HepG2 (cell line): ENCODE results near the gene NAV3. TPM values are rescaled to one million over a fixed set of nuclear protein-coding genes. Genes with fewer than 3 reads are reported as not detected.

Experiments
- ATAC-seq: fragments of 200-7000 bp; cut with Tn5 transposase; 3 replicates; pipeline ENCODE4 v1.9.1; 2020; ENCODE audit warnings: mild to moderate bottlenecking, moderate library complexity
- BruUV-seq: library from RNA; stranded (reverse); fragments of 400-500 nt; replicated peaks from 2 replicates; lab custom pipeline; 2021; lab: Mats Ljungman, UMichigan
- CTCF ChIA-PET: fragments of 300-600 bp; formaldehyde crosslinking; extraction: SDS; loops from one replicate; lab custom pipeline; 2021; ENCODE audit warnings: low total read pairs, inconsistent platforms, low intra/inter-chr PET ratio; lab: Yijun Ruan, JAX
- POLR2A ChIA-PET: fragments of 350-600 bp; sonication (Branson Sonifier 250); formaldehyde crosslinking; loops from one replicate; lab custom pipeline; 2020; ENCODE audit warnings: antibody characterized with exemption, inconsistent platforms; lab: Yijun Ruan, JAX
- DNase-seq: peaks from one replicate; pipeline ENCODE4 v3.0.0-alpha.2; 2015; ENCODE audit warnings: low spot score
- FAIRE-seq: peaks from 3 replicates; lab custom pipeline; 2011; peaks lifted over from hg19 to GRCh38; lab: Jason Lieb, UNC
- H2AFZ ChIP-seq: one replicate; pipeline ENCODE4 v1.6.1; 2011; ENCODE audit warnings: low read length, inconsistent platforms
- H3K27ac ChIP-seq: fragments of 300-600 bp; 3 replicates; pipeline ENCODE4 v1.8.0; 2011; ENCODE audit warnings: mixed run types, mild to moderate bottlenecking, mixed read lengths, low read length, inconsistent platforms; ENCODE audit not compliant: insufficient read depth; ENCODE audit errors: extremely low read length
- H3K27me3 ChIP-seq, 2 experiments: fragments of 200-600 bp in 1 of 2; 2 replicates in 1 of 2; 3 replicates in 1 of 2; pipeline versions ENCODE4 v1.6.0 to v1.8.0; 2011; ENCODE audit warnings: low read length in 2 of 2, mild to moderate bottlenecking in 2 of 2, moderate library complexity in 2 of 2, inconsistent platforms in 1 of 2; ENCODE audit not compliant: insufficient read depth in 2 of 2, control insufficient read depth in 1 of 2
- H3K36me3 ChIP-seq, 2 experiments: fragments of 200-600 bp in 1 of 2; replicated peaks in 1 of 2; 2 replicates in 1 of 2; 3 replicates in 1 of 2; pipeline versions ENCODE4 v1.5.1 to v1.8.0; 2011; ENCODE audit warnings: low read length in 2 of 2, inconsistent platforms in 1 of 2; ENCODE audit not compliant: insufficient read depth in 2 of 2, control insufficient read depth in 1 of 2
- H3K4me1 ChIP-seq: 2 replicates; pipeline ENCODE4 v1.5.1; 2012; ENCODE audit warnings: low read length, inconsistent platforms; ENCODE audit not compliant: insufficient read depth
- H3K4me2 ChIP-seq: 2 replicates; pipeline ENCODE4 v1.6.0; 2011; ENCODE audit warnings: low read depth, low read length, inconsistent platforms
- H3K4me3 ChIP-seq, 3 experiments: fragments of 200-600 bp in 1 of 3; sonication (generic), shearing (Covaris generic) in 1 of 3; replicated peaks in 1 of 3; 2 replicates each; pipeline ENCODE4 v1.5.1; 2011 to 2016; ENCODE audit warnings: low read length in 3 of 3, inconsistent platforms in 2 of 3, low read depth in 2 of 3, mild to moderate bottlenecking in 2 of 3, control low read depth in 1 of 3, mixed read lengths in 1 of 3; ENCODE audit not compliant: insufficient read depth in 1 of 3
- H3K79me2 ChIP-seq: one replicate; pipeline ENCODE4 v1.6.1; 2011; ENCODE audit warnings: low read length, inconsistent platforms; ENCODE audit not compliant: insufficient read depth
- H3K9ac ChIP-seq: 2 replicates; pipeline ENCODE4 v1.6.0; 2011; ENCODE audit warnings: mild to moderate bottlenecking, low read depth, low read length, inconsistent platforms; ENCODE audit not compliant: insufficient read depth
- H3K9me3 ChIP-seq: 2 replicates; pipeline ENCODE4 v1.5.1; 2012; ENCODE audit warnings: mild to moderate bottlenecking, low read length
- H4K20me1 ChIP-seq: 2 replicates; pipeline ENCODE4 v1.6.0; 2011; ENCODE audit warnings: inconsistent platforms, mild to moderate bottlenecking, low read length, moderate library complexity; ENCODE audit not compliant: insufficient read depth
- FOXK1 ChIP-seq: sonication (generic); formaldehyde crosslinking; IDR thresholded peaks from 2 replicates; pipeline ENCODE4 v1.4.0; 2020; ENCODE audit warnings: low read depth, missing genetic modification reagents, borderline replicate concordance
- GABPA ChIP-seq, 2 experiments: IDR thresholded peaks; 2 replicates each; pipeline ENCODE4 v1.6.1; 2011 to 2016; ENCODE audit warnings: low read depth in 2 of 2, low read length in 1 of 2, missing biosample characterization in 1 of 2, missing genetic modification characterization in 1 of 2
- MLX ChIP-seq: IDR thresholded peaks from 2 replicates; pipeline ENCODE4 v1.6.1; 2016
- MXI1 ChIP-seq: IDR thresholded peaks from 3 replicates; pipeline ENCODE4 v1.6.1; 2012; ENCODE audit warnings: low read depth, low read length, inconsistent platforms, borderline replicate concordance
- NFE2L1 ChIP-seq: sonication (generic); formaldehyde crosslinking; IDR thresholded peaks from 2 replicates; pipeline ENCODE4 v1.4.0; 2020; ENCODE audit warnings: missing genetic modification reagents, mild to moderate bottlenecking, borderline replicate concordance
- NFKB2 ChIP-seq: sonication (generic); formaldehyde crosslinking; IDR thresholded peaks from 2 replicates; pipeline ENCODE4 v1.4.0; 2020; ENCODE audit warnings: missing genetic modification reagents, borderline replicate concordance
- PHF20 ChIP-seq: sonication (generic); formaldehyde crosslinking; IDR thresholded peaks from 2 replicates; pipeline ENCODE4 v1.5.0; 2020; ENCODE audit warnings: mild to moderate bottlenecking, missing genetic modification reagents
- TAF1 ChIP-seq: sonication (generic); formaldehyde crosslinking; IDR thresholded peaks from 2 replicates; pipeline ENCODE4 v1.4.0; 2020; ENCODE audit warnings: missing genetic modification reagents
- TRAFD1 ChIP-seq: sonication (generic); formaldehyde crosslinking; IDR thresholded peaks from 2 replicates; pipeline ENCODE4 v1.5.1; 2020; ENCODE audit warnings: missing genetic modification reagents, mild to moderate bottlenecking, borderline replicate concordance
- ZNF18 ChIP-seq: sonication (generic); formaldehyde crosslinking; IDR thresholded peaks from 2 replicates; pipeline ENCODE4 v1.8.0; 2022; ENCODE audit warnings: mild to moderate bottlenecking, missing genetic modification reagents; ENCODE audit not compliant: insufficient replicate concordance
- ZNF260 ChIP-seq: sonication (generic); formaldehyde crosslinking; IDR thresholded peaks from 2 replicates; pipeline ENCODE4 v1.4.0; 2020; ENCODE audit warnings: missing genetic modification reagents, low read depth, mild to moderate bottlenecking, borderline replicate concordance
- ZNF383 ChIP-seq: sonication (generic); formaldehyde crosslinking; IDR thresholded peaks from 2 replicates; pipeline ENCODE4 v1.4.0; 2020; ENCODE audit warnings: missing genetic modification reagents, mild to moderate bottlenecking, borderline replicate concordance
- ZNF451 ChIP-seq: sonication (generic); formaldehyde crosslinking; IDR thresholded peaks from 2 replicates; pipeline ENCODE4 v1.5.0; 2020; ENCODE audit warnings: mild to moderate bottlenecking, missing genetic modification reagents
- ZNF570 ChIP-seq: sonication (generic); formaldehyde crosslinking; IDR thresholded peaks from 2 replicates; pipeline ENCODE4 v1.4.0; 2020; ENCODE audit warnings: mild to moderate bottlenecking, missing genetic modification reagents, borderline replicate concordance
- ZNF746 ChIP-seq: sonication (generic); formaldehyde crosslinking; IDR thresholded peaks from 2 replicates; pipeline ENCODE4 v1.8.0; 2022; ENCODE audit warnings: mild to moderate bottlenecking, missing genetic modification reagents
- ZNF770 ChIP-seq: sonication (generic); formaldehyde crosslinking; IDR thresholded peaks from 2 replicates; pipeline ENCODE4 v1.5.0; 2020; ENCODE audit warnings: mild to moderate bottlenecking, missing genetic modification reagents
- WGBS: methylation state at CpG from one replicate; pipeline ENCODE4 v1.1.6; 2017; ENCODE audit warnings: low lambda C conversion rate; 5-methylcytosine and 5-hydroxymethylcytosine counted together
- in situ Hi-C: cut with HindIII; loops from 2 replicates; pipeline ENCODE4 v1.10.0; 2017; ENCODE audit warnings: low pct_unique_long_range_greater_than_20kb; ENCODE audit not compliant: extremely low pct_ligation_motif_present
- intact Hi-C: fragments of 100-400 bp; cut with micrococcal nuclease; formaldehyde crosslinking; loops from one replicate; pipeline ENCODE4 v1.10.0; 2022; ENCODE audit not compliant: unreplicated experiment
- polyA plus RNA-seq, 8 experiments: library from polyadenylated mRNA; depleted of rRNA in 3 of 8; stranded (reverse) in 7 of 8; unstranded in 1 of 8; fragments of >200 nt; fragmentation: Illumina TruSeq in 4 of 8; extraction: Trizol in 4 of 8; gene quantifications; 2 replicates each; pipeline versions ENCODE4 v1.2.1 to v1.2.3, GENCODE V29; 2011 to 2016; ENCODE audit warnings: low read depth in 4 of 8, missing spikeins in 1 of 8, mixed read lengths in 1 of 8; ENCODE audit not compliant: insufficient read depth in 1 of 8
- total RNA-seq, 5 experiments: library from RNA; depleted of rRNA; stranded (reverse); fragments of >200 nt; fragmentation: Illumina TruSeq; extraction: Trizol; gene quantifications; 2 replicates each; pipeline ENCODE4 v1.2.3, GENCODE V29; 2016; ENCODE audit warnings: low read depth in 1 of 5
- TF ChIP-seq, protein P1 (sequence below): sonication (generic); formaldehyde crosslinking; IDR thresholded peaks from 2 replicates; pipeline ENCODE4 v1.4.0; 2020; ENCODE audit warnings: missing genetic modification reagents

The NAV3 gene
- total and polyA plus RNA-seq, 2 of the 13 experiments (the other 11 are each of a cell fraction or from before 2014, with no cell fraction given) = 0.01 to 0.18 TPM

- TF ChIP-seq PHF20 (CRISPR knock-in tag) (no peak), NFE2L1 (CRISPR knock-in tag) (no peak), GABPA (IDR thresholded peaks at IDR 0.05; ENCODE audit: low read depth, low read length) (no peak), GABPA (CRISPR knock-in tag; IDR thresholded peaks at IDR 0.05; ENCODE audit: low read depth) (no peak), ZNF451 (CRISPR knock-in tag) (no peak), MLX (no peak), TRAFD1 (CRISPR knock-in tag) (no peak)
These were observed 287.3 kb downstream of the NAV3 start (continued) for GRCh38 chr12:78118036-78118435.

GRCh38 chr12:78118486-78118885 is 287.8 kb downstream of the NAV3 start:
- no TSS peak for BruUV-seq
- Histone ChIP-seq H3K4me2 (no peak overlapping the region), H2AFZ (no peak overlapping the region), H3K27ac (no peak overlapping the region), H3K4me3 (no peak overlapping the region), H3K27me3 (no peaks in the 10 kb centered on the region), H3K36me3 (no peaks in the 10 kb centered on the region), H3K9ac (no peak overlapping the region), H3K79me2 (no peaks in the 10 kb centered on the region), H4K20me1 (no peaks in the 10 kb centered on the region), H3K4me1 (no peaks in the 10 kb centered on the region), H3K9me3 (peaks cover 11% of the 10 kb centered on the region)
- FAIRE-seq (no peak), ATAC-seq (no peak), DNase-seq (no peak)
- POLR2A ChIA-PET = no interaction called here
- CTCF ChIA-PET = no interaction called here
- in situ Hi-C loops = no loop called here
- intact Hi-C loops = no loop called here
- 67% methylated on average over 2 of the region's 2 CpGs for WGBS
- TF ChIP-seq NFKB2 (CRISPR knock-in tag) (no peak), TAF1 (CRISPR knock-in tag) (no peak), ZNF383 (no peak), ZNF746 (CRISPR knock-in tag) (no peak), FOXK1 (no peak), MXI1 (no peak), ZNF18 (CRISPR knock-in tag) (no peak), ZNF260 (CRISPR knock-in tag) (no peak), ZNF770 (CRISPR knock-in tag) (no peak), ZNF570 (CRISPR knock-in tag) (no peak)
- TF ChIP-seq, protein P1, sequence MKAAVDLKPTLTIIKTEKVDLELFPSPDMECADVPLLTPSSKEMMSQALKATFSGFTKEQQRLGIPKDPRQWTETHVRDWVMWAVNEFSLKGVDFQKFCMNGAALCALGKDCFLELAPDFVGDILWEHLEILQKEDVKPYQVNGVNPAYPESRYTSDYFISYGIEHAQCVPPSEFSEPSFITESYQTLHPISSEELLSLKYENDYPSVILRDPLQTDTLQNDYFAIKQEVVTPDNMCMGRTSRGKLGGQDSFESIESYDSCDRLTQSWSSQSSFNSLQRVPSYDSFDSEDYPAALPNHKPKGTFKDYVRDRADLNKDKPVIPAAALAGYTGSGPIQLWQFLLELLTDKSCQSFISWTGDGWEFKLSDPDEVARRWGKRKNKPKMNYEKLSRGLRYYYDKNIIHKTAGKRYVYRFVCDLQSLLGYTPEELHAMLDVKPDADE (CRISPR knock-in tag) = no peak
